Measurements from ENCODE around the gene SELENOP. TPM values are rescaled to one million over a fixed set of nuclear protein-coding genes. Genes with fewer than 3 reads are reported as not detected.
"Not testable (repeated sequence)": the region's sequence is repeated elsewhere in the genome, so short reads cannot be mapped to it uniquely, and the experiment has no call there.

The SELENOP gene
- 64.2 and 68.9 TPM in 2 replicates for total RNA-seq (2014; rRNA removed; shearing (Covaris generic))

- peak; percentile 89 for DNase-seq (ENCODE audit: low spot score)
Observed at GRCh38 chr5:42811591-42812446, at the start of gene SELENOP. TSS of gene SELENOP (minus strand) at chr5:42811892. CDS start at chr5:42808353, 3,539 bp downstream.

GRCh38 chr5:42858687-42859086 is 47.0 kb upstream of the SELENOP start:
- DNase-seq (ENCODE audit: low spot score): no peak

- DNase-seq (ENCODE audit: low spot score): no peak
Observed at GRCh38 chr5:42858031-42858643, 46.4 kb upstream of the SELENOP start.

GRCh38 chr5:42855811-42856210 is 44.1 kb upstream of the SELENOP start:
- DNase-seq (ENCODE audit: low spot score): no peak

GRCh38 chr5:42855386-42855785 is 43.7 kb upstream of the SELENOP start:
- DNase-seq (ENCODE audit: low spot score): no peak

- no peak for DNase-seq (ENCODE audit: low spot score)
Observed at GRCh38 chr5:42854795-42855194, 43.1 kb upstream of the SELENOP start.

- no peak for DNase-seq (ENCODE audit: low spot score)
Observed at GRCh38 chr5:42852826-42853225, 41.1 kb upstream of the SELENOP start.

GRCh38 chr5:42851481-42851880 is 39.8 kb upstream of the SELENOP start:
- DNase-seq (ENCODE audit: low spot score): peak; percentile 48

- DNase-seq (ENCODE audit: low spot score): no peak
Observed at GRCh38 chr5:42848545-42848944, 36.9 kb upstream of the SELENOP start.

GRCh38 chr5:42844408-42844807 is 32.7 kb upstream of the SELENOP start:
- DNase-seq (ENCODE audit: low spot score): not testable (repeated sequence)

GRCh38 chr5:42843675-42844292 is 32.1 kb upstream of the SELENOP start:
- no peak for DNase-seq (ENCODE audit: low spot score)

- DNase-seq (ENCODE audit: low spot score): no peak
Observed at GRCh38 chr5:42842921-42843641, 31.4 kb upstream of the SELENOP start.

- no peak for DNase-seq (ENCODE audit: low spot score)
Observed at GRCh38 chr5:42840842-42841567, 29.3 kb upstream of the SELENOP start.

- DNase-seq (ENCODE audit: low spot score): peak; percentile 93
Observed at GRCh38 chr5:42840269-42840668, 28.6 kb upstream of the SELENOP start.

- DNase-seq (ENCODE audit: low spot score): no peak
Observed at GRCh38 chr5:42839196-42839595, 27.5 kb upstream of the SELENOP start.

- DNase-seq (ENCODE audit: low spot score): no peak
Observed at GRCh38 chr5:42837601-42838000, 25.9 kb upstream of the SELENOP start.

GRCh38 chr5:42836070-42836769 is 24.5 kb upstream of the SELENOP start:
- no peak for DNase-seq (ENCODE audit: low spot score)

GRCh38 chr5:42832060-42832459 is 20.4 kb upstream of the SELENOP start:
- DNase-seq (ENCODE audit: low spot score): no peak

- no peak for DNase-seq (ENCODE audit: low spot score)
Observed at GRCh38 chr5:42830924-42831323, 19.2 kb upstream of the SELENOP start.

- DNase-seq (ENCODE audit: low spot score): no peak
Observed at GRCh38 chr5:42828671-42829070, 17.0 kb upstream of the SELENOP start.

Measured in H4 (cell line).